ENCODE measurements around the gene AKAP1. TPM values are rescaled to one million over a fixed set of nuclear protein-coding genes. Genes with fewer than 3 reads are reported as not detected.

The AKAP1 gene
- total and polyA plus RNA-seq, 2 of the 8 experiments (the other 6 are each of a cell fraction or from before 2014, with no cell fraction given), result 120 to 156 TPM

- no peak for TF ChIP-seq CHD7 (IDR thresholded peaks at IDR 0.05; ENCODE audit: insufficient replicate concordance, low read length)
Observed at GRCh38 chr17:57068707-57069106, 16.3 kb upstream of the AKAP1 start (continued).

All from H1 (cell line).